Parietal lobe (tissue), 1 donor: Measurements from ENCODE around the gene DDX3Y. TPM values are rescaled to one million over a fixed set of nuclear protein-coding genes. Genes with fewer than 3 reads are reported as not detected.

ENCODE experiments used
- total RNA-seq: library from RNA; depleted of rRNA; stranded (reverse); fragments of >200 nt; gene quantifications from one replicate; pipeline ENCODE4 v1.2.3, GENCODE V29; 2014

DDX3Y gene
- total RNA-seq: 108 TPM

DNA sequence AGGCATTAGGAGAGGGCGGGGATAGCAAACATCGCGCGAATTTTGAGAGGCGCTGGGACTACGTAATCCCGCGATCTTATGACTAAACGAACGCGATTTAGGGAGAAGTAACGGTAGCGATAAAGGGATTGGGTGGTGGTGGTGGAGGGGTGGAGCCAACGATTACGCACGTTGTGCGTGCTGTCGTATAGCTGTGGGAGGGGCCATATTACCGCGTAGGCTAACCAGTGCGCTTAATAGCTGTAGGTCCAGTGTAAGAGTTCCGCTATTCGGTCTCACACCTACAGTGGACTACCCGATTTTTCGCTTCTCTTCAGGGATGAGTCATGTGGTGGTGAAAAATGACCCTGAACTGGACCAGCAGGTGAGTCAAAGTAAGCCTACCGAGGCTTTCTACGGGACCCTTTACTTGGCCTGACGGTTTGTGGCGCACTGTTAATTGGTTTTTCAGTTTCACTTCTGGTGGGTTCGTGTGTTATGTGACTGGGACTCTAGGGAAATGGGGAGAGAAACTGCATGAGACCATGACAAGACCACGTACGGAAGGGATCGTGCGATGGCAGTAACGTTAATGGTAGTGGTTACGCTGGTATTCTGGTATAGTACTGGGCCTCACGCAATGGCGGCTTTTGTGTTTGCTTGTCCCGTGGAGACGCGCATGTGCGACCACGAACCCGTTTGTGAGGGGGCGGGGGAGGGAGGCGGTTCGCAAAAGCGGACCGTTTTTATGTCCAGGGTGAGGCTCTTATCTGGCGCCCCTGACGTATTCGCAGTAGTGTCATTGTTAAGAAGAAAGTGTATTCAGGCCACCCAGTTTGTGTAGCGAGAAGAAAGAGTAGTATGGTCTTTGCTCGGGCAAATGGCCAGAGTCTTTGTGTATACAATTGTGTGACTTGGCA lies at the start of gene DDX3Y:
TSS of gene DDX3Y (plus strand) at position 251 of the 899 bp plus-strand sequence. CDS start at position 320, 69 bp downstream.

Other genes starting within 250 kb of the DDX3Y start
- gene USP9Y, start 203.6 kb upstream of the DDX3Y start, total RNA-seq: 107 TPM